ENCODE data around the gene FUT2. TPM values are rescaled to one million over a fixed set of nuclear protein-coding genes. Genes with fewer than 3 reads are reported as not detected.
"Not testable (repeated sequence)": the region's sequence is repeated elsewhere in the genome, so short reads cannot be mapped to it uniquely, and the experiment has no call there.

FUT2 gene
- total RNA-seq, 2 experiments from 2014 or later, result not detected

DNA sequence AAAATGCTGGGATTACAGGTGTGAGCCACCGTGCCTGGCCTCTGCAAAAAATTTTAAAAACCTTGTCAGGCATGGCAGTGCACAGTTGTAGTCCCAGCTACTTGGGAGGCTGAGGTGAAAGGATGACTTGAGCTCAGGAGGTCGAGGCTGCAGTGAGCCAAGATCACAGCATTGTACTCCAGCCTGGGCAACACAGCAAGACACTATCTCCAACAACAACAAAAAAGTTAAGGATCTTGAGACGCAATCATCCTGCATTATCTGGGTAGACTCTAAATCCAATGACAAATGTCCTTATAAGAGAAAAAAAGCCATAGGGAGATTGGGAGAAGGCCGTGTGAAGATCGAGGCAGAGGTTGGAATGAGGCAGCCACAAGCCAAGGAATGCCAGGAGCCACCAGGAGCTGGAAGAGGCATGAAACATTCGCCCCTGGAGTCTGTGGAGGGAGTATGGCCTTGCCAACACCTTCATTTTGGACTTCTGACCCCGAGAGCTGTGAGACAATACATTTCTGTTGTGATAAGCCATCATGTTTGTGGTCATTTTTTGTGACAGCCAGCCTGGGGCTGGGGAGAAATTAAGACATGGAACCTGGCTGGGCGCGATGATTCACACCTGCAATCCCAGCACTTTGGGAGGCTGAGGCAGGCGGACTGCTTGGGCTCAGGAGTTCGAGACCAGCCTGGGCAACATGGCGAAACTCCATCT lies 44.6 kb upstream of the FUT2 start:
- peaks cover 20% of the 10 kb centered on the region for H3K4me1 Mint-ChIP-seq (ENCODE audit: low read depth)
- H3K27ac Mint-ChIP-seq, result no peak overlapping the region
- DNase-seq, result no peak
- no peaks in the 10 kb centered on the region for H3K36me3 Mint-ChIP-seq (ENCODE audit: low read depth)
- TF ChIP-seq, protein P1, sequence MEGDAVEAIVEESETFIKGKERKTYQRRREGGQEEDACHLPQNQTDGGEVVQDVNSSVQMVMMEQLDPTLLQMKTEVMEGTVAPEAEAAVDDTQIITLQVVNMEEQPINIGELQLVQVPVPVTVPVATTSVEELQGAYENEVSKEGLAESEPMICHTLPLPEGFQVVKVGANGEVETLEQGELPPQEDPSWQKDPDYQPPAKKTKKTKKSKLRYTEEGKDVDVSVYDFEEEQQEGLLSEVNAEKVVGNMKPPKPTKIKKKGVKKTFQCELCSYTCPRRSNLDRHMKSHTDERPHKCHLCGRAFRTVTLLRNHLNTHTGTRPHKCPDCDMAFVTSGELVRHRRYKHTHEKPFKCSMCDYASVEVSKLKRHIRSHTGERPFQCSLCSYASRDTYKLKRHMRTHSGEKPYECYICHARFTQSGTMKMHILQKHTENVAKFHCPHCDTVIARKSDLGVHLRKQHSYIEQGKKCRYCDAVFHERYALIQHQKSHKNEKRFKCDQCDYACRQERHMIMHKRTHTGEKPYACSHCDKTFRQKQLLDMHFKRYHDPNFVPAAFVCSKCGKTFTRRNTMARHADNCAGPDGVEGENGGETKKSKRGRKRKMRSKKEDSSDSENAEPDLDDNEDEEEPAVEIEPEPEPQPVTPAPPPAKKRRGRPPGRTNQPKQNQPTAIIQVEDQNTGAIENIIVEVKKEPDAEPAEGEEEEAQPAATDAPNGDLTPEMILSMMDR (IDR thresholded peaks at IDR 0.05), result no peak
- H3K4me3 Mint-ChIP-seq, result no peak overlapping the region
- intact Hi-C loops (cut with micrococcal nuclease), result no loop called here
- POLR2A ChIA-PET, result interaction anchor here (0.6 kb wide), 1 partner anchor 37 kb away, joined by 3 read pairs; the partner anchor contains the start of gene FAM83E
- CTCF ChIA-PET, result interaction anchor here (0.6 kb wide), 1 partner anchor 62 kb away, joined by 4 read pairs; no protein-coding TSS in a partner anchor
- ATAC-seq, result no peak
- no peaks in the 10 kb centered on the region for H3K27me3 Mint-ChIP-seq
- H3K9me3 Mint-ChIP-seq, result no peaks in the 10 kb centered on the region

DNA sequence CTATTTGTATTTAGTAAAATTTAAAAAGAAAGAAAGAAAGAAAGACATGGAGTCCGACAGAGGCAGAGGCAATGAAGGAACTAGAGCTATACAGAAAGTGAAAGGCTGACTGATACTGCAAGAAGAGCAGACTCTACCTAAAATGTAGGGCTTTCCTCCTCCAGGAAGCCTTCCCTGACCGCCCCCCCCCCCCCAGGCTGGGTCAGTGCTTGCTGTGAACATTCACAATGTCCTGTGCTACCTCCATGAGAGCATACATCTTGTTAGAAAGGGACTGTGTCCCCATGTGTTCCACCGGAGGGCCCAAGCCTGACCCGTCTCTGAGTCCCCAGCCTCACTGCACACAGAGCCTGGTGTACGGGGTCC lies 44.1 kb upstream of the FUT2 start:
- Mint-ChIP-seq H3K36me3 (ENCODE audit: low read depth) (no peaks in the 10 kb centered on the region), H3K4me3 (no peak overlapping the region), H3K4me1 (ENCODE audit: low read depth) (peaks cover 17% of the 10 kb centered on the region), H3K27ac (no peak overlapping the region), H3K9me3 (no peaks in the 10 kb centered on the region), H3K27me3 (no peaks in the 10 kb centered on the region)
- ChIA-PET CTCF (interaction anchor here (0.6 kb wide), 1 partner anchor 61 kb away, joined by 4 read pairs; no protein-coding TSS in a partner anchor), POLR2A (interaction anchor here (0.6 kb wide), 1 partner anchor 37 kb away, joined by 3 read pairs; the partner anchor contains the start of gene FAM83E)
- no peak for DNase-seq
- TF ChIP-seq, protein P1 (IDR thresholded peaks at IDR 0.05), result no peak
- intact Hi-C loops (cut with micrococcal nuclease), result no loop called here
- ATAC-seq, result no peak

DNA sequence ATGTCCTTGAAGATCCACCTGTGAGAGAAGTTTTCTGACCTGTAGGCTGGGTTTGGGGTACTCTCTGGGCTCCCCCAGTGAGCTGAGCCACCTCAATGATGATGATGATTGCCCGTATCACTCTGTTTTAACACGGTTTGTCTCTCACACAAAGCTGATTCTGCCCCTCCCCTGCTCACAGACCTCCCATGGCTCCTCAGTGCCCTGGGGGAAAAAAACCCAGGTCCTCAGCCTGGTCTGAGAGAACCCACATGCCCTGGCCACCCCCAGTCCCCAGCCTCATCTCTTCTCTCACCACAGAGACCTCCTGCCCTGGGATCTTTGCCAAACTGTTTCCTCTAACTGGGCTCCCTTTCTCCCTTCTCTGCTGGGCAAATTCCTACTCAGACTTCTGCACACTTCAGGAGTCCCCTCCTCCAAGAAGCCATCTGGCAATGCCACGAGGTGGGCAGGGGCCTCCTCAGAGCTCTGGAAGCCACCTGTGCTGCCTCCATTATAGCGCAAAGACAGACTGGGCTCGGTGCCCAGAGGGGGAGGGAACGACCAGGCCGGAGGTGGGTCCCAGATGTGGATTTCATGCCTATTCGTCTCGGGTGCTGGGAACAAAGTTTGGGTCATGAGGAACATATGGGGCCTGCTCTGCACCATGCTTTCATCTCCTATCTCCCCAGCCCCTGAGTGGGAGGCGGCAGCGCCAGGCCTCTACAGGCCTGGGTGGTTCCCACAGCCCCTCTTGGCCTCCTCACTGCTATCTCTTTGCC lies 41.3 kb upstream of the FUT2 start:
- ATAC-seq (no peak), DNase-seq (no peak)
- Mint-ChIP-seq H3K36me3 (ENCODE audit: low read depth) (no peaks in the 10 kb centered on the region), H3K9me3 (no peaks in the 10 kb centered on the region), H3K4me3 (no peak overlapping the region), H3K27ac (no peak overlapping the region), H3K27me3 (no peaks in the 10 kb centered on the region), H3K4me1 (ENCODE audit: low read depth) (peaks cover 5% of the 10 kb centered on the region)
- TF ChIP-seq, protein P1 (IDR thresholded peaks at IDR 0.05), result no peak
- CTCF ChIA-PET, result interaction anchor here (1.0 kb wide), 1 partner anchor 20 kb away, joined by 3 read pairs; no protein-coding TSS in a partner anchor
- intact Hi-C loops (cut with micrococcal nuclease), result no loop called here
- POLR2A ChIA-PET, result no interaction called here

DNA sequence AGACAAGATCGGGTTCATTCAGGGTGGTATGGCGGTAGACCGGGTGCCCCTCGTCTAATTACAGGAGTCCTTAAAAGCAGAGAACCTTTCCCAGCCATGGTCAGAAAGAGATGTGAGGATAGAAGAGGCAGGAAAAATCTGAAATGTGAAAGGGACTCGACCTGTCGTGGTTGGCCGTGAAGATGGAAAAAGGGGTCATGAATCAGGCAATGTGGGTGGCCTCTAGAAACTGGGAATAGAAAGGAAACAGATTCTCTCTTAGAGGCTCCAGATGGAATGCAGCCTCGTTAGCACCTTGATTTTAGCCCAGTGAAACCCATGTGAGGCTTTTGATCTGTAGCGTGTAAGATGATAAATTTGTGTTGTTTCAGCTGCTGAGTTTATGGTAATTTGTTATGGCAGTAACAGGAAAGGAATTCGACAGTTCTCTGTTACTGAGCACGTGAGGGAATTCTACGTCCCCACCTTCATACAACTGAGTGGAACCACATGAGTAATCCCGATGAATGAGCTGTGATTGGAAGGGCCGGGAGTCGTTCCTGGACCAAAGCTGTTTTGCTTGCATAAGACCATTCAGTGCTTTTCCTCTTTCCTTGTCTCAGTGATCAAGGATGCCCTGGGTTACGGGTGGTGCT lies 38.8 kb upstream of the FUT2 start:
- POLR2A ChIA-PET, result no interaction called here
- H3K36me3 Mint-ChIP-seq (ENCODE audit: low read depth), result no peaks in the 10 kb centered on the region
- DNase-seq, result no peak
- no peaks in the 10 kb centered on the region for H3K27me3 Mint-ChIP-seq
- CTCF ChIA-PET, result interaction anchor here (0.8 to 1.5 kb wide), 3 partner anchors 11 to 179 kb away, joined by 3 to 5 read pairs (median 4); partner anchors contain the start of genes CA11 and HSD17B14
- ATAC-seq, result no peak
- peaks cover 9% of the 10 kb centered on the region for H3K4me1 Mint-ChIP-seq (ENCODE audit: low read depth)
- TF ChIP-seq, protein P1 (IDR thresholded peaks at IDR 0.05), result no peak
- H3K27ac Mint-ChIP-seq, result no peak overlapping the region
- no peaks in the 10 kb centered on the region for H3K9me3 Mint-ChIP-seq
- intact Hi-C loops (cut with micrococcal nuclease), result no loop called here
- no peak overlapping the region for H3K4me3 Mint-ChIP-seq

DNA sequence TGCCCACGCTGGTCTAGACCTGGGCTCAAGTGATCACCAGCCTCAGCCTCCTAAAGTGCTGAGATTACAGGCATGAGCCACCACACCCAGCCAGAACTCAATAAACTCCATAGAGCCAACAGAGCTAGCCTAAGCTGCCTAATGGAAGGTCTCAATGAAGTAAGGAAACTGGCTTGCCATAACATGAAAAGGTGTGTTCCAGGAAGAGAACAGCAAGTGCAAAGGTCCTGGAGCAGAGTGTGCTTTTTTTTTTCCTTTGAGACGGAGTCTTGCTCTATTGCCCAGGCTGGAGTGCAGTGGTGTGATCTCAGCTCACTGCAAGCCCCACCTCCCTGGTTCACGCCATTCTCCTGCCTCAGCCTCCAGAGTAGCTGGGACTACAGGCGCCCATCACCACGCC lies 37.9 kb upstream of the FUT2 start:
- CTCF ChIA-PET, result interaction anchor here (0.8 kb wide), 1 partner anchor 178 kb away, joined by 4 read pairs; the partner anchor contains the start of gene HSD17B14
- H3K4me1 Mint-ChIP-seq (ENCODE audit: low read depth); ATAC-seq; POLR2A ChIA-PET; H3K4me3 Mint-ChIP-seq; H3K27me3 Mint-ChIP-seq; H3K27ac Mint-ChIP-seq; H3K9me3 Mint-ChIP-seq; H3K36me3 Mint-ChIP-seq (ENCODE audit: low read depth); DNase-seq; intact Hi-C loops (cut with micrococcal nuclease): not testable (repeated sequence)
